ENCODE results near the gene CXXC5.

The CXXC5 gene

DNA sequence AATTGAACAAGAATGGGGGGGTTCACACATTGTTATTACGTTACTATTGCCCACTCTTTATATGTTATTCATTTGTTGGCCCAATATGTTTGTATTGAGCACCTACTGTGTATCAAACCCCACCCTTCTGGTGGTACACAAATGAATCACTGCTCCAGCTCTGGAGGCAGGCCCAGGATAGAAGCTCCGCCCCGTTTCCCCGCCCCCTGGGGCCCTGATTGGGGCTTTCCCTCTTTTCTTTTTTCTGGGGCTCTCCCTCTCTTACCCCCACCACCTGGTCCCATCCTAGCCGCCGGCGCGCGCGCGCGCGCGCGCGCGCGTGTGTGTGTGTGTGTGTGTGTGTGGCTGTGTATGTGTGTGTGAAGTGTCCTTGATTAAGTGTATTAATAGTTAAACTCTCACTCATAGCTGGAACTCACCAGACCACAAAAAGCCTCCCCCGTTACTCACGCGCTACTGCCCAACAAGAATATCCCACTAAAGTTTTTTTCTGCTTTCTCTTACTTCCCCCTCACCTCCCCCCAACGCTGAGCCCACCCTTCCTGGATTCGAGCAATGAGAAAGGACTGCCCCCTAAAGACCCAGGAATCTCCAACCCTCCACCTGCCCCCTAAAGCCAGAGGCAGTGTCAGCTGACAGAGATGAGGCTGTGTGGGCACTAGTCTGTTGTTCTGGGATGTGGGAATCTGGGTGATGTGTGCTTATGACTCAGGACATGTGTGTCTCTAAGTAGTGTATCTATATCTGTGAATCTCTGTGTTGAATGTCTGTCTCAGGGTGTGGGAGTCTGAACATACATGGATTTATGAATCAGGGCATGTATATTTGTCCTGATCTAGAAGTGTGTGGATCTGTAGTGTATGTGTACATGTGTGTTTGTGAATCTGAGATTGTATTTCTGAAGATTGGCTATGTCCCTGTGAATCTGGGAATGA, 4.0 kb downstream of the CXXC5 start:
- DNase-seq: peak; percentile 72

DNA sequence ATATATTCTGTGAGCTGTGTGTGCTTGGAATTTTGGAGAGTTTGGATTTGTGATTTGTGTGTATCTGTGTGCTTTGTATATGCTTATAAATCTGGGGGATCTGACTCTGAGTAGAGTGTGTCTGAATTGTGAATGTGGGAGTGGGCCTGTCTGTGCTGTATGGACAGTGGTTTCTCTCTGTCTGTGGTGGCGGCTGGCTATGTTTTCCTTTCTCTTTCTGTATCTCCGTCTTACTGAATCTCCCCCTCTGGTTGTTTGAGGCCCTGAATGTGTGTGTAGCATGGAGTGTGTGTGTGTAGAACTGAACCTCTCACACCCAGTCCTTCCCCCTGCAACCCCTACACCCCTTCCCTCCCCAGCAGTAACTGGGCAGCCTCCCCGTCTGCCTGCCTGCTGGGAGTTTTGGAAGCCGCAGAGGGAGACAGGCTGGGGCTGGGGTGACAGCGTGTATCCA, 4.7 kb downstream of the CXXC5 start:
- no peak for DNase-seq

DNA sequence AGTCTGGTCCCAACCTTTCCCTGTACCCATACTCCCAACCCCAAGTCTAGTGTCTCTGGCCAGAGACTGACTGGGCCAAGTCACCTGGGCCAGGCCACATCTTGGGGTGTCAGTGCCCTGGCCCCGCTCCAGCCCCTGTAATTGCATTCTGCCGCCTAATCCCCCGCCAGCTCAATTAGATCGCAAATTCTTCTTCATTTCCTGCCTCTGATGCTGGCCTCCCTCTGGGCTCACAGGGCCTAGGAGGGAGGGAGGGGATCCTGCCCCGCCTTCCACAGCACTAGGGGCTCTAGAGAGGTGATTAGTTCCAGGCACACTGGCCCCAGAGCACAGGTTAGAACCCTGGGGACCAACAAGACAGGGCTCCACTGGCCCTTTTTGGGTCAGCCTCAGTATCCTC, 5.5 kb downstream of the CXXC5 start:
- DNase-seq: no peak

DNA sequence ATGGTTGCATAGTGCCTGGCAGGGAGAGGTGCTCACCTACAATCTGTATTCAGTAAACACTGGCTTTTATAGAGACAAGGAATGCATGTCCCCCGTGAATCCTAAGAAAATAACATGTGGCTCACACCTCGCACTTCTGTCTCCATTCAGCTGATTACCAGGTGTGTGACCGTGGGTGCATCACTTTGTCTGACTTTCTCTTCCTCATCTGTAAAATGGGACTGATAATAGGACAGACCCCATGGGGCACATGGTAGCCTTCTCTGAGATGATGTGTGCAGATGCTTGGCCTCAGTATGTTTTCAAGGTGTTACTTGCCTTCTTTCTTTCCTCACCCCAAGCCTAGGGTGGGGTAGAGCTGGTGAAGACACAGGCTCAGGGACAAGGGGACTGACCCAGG, 6.3 kb downstream of the CXXC5 start:
- DNase-seq: no peak

DNA sequence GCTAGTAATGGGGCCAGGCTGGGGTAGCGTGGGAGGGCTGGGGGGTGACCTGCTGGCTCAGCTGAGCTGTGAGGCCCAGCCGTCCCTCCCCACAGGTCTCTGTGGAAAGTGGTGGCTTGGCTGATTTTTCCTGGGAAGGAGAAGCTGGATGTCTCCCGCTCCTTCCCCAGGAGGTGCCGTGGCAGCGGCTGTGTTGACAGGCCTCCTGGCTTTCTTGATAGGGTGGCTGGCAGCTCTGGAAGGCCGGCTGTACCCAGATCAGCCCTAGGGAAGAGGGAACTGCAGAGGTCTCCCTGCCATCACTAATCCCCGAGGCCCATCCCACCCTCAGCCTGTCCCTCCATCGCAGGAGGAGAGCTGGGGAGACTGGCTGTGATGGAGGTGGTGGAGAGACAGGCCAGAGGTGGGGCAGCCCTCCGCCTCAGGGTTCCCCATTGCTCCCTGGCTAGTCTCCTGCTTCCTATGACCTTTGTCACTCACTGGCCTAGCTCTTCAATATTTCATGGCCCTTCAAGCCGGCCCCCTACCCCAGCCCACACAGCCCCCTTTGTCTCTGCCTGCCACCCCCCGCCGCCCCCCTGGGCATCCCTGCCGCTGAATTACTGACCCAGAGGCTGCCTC, 6.8 kb downstream of the CXXC5 start:
- DNase-seq: peak; percentile 72

DNA sequence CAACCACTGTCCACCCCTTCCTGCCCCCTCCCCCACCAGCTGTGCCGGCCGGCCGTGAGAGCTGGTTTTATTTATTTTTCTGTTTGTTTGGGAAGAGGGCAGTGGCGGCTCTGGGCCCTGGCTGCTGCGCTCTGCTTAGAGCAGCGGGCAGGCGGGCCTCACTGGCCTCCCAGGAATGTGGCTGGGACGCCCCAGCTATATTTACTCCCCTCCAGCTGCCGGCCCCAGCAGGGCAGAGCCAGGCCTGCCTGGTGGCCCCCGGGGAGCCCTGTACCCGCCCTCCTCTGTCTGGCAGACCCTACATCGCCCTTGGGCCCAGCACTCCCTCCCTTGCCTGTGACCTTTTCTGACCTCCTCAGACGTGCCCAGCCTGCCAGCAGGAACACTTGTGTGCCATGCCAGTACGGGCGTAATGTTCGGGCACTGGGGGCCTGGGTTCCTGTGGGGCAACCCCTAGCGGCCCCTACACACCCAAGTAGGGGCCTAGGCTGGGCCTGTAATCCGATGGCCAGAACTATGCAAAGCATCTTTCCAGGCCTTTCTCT, 7.7 kb downstream of the CXXC5 start:
- peak; percentile 75 for DNase-seq

DNA sequence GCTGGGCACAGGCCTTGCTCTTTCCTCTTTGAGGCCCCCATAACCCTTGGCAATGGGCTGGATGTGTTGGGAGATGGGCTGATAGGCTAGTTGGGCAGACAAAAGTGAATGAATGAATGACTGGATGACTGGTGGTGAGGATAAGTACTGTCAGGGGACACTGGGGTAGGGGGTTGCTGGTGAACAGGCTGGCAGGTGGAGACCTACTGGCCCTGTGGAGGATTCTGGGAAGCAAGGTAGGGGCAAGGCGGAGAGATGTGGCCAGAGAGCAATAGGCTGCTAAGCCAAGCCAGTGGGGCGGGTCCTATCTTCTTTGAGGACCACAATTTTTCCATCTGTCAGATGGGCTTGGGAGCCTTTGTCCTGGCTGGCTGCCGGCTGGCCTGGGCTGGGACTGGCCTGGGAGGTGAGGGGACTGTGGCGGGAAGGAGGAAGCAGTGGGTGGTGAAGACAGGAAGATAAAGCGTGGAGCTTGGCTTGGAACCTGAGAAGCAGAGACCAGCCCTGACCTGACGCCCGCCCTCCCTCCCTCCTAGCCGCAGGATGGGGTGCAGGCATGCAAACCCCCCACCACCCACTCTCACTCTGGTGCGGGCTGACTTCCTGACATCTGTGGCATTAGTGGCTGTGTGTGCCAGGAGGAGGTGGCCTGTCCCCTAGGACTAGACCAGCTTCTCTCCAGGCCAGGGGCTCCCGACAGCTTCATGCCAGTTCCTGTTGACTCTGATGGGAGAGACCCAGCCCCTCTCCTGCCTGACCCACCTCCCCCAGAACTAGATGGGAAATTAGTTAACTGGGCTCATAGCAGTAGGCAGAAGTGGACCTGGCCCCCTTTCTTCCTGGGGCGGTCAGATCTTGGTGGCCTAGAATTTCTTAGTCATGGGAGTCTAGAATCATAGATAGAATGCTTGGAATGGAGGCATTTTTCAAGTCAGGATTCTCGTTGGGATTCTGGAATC, 9.5 kb downstream of the CXXC5 start:
- no peak for DNase-seq

DNA sequence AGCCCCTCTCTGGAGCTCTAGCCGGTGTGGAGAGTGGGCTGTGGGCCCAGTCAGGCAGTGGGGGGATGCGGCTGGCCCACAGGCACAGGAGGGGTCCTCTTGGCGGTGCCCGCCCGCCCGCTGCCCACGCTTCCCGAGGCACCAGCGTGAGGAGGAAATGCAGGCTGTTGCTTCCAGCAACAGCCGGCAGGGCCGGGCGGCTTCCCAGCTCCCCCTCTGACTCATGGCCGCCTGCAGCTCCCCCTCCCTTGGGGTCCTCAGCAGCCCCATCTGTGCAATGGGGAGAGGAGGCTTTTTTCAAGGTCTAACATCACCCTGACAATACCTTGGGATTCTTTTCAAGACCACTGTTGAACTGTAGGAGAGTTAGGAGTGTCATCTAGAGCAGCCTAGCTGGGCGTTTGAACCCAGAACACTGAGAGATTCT, 10.4 kb downstream of the CXXC5 start:
- DNase-seq: no peak

DNA sequence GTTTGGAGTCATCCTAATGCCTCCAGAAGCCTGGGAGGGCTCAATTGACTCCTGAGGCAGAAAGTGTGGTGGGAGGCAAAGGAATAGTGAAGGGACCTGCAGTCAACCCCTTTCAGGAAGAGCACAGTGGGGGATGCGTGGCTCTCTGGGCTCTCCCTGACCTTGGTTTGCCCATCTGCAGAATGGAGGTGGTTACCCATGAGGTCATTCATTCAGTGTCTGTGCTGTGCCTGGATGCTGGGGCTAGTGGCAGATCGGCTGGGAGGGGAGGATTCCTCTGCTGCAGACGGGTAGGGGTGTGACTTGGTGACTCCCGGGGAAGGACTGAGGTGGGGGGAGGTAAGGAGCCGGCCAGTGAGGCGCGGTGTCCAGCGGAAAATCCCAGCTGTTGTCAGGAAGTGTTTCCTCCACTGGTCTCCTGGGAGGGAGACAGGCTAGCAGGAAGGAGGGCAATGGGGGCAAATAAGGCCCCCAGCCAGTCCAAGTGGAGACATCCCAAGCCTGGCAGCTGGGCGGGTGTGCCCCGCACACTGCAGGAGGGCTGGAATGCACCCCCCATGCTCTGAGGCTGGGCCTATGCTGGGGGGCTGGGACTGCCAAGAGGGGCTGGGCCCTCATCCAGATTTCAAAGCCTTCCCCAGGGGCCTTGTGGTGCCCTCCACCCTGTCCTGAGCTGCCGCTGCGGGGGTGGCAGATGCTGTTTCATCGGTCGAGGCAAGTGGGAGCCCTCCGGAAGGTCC, 10.9 kb downstream of the CXXC5 start:
- DNase-seq: peak; percentile 54

DNA sequence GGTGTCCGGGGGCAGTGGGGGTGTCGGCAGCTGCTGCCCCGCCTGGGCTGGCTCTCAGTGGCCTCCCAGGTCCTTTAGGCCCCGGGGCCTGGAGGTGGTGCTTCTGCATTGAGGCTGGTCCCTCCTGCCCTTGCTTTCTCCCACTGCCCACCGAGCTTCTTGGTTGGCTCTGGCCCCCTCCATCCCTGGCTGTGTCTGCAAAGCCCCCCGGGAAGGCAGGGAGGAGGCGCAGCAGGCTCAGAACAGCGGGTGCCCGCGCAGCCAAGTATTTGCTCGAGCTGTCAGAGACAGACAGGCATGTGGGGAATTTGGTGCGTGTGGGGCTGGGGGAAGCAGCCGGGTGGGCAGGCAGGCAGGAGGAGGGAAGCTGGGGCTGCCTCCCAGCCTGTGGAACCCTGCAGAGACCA, 11.5 kb downstream of the CXXC5 start:
- DNase-seq: no peak

DNA sequence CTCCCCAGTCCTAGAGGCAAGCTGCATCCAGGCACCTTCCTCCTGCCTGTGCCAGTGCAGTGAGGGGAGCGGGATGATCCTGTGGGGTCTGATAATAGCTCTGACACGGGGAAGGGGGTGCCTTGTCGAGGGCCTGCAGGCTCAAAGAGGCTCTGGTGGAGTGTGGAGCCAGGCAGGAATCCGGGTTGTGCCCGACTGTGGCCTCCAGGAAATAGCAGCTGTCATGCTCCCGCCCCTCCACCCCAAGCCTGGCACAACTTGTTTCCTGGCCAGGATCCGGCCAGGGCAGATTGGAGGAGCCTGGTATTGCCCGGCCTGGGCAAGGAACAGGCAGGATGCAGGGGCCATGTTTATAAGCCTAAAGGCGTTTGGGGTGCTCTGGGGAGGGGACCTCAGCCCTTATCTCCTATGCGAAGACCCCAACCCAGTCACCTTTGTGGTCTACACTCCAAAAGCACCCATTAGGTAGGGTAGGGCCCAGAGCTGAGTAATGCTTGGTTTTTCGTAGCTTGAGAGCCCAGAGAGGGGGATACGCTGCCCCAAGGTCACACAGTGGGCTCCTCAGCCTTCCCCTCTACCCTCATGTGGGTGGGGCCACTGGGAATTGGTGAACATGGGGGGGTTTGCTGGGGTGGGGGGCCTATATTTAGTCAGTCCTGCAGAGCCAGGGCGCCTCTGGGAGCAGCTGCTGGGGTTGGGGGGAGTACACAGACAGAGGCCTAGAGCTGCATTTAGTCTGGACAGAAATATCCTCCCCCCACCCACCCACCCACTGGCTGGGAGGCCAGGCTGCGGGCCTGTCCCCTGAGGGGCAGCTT, 12.2 kb downstream of the CXXC5 start:
- peak; percentile 87 for DNase-seq

DNA sequence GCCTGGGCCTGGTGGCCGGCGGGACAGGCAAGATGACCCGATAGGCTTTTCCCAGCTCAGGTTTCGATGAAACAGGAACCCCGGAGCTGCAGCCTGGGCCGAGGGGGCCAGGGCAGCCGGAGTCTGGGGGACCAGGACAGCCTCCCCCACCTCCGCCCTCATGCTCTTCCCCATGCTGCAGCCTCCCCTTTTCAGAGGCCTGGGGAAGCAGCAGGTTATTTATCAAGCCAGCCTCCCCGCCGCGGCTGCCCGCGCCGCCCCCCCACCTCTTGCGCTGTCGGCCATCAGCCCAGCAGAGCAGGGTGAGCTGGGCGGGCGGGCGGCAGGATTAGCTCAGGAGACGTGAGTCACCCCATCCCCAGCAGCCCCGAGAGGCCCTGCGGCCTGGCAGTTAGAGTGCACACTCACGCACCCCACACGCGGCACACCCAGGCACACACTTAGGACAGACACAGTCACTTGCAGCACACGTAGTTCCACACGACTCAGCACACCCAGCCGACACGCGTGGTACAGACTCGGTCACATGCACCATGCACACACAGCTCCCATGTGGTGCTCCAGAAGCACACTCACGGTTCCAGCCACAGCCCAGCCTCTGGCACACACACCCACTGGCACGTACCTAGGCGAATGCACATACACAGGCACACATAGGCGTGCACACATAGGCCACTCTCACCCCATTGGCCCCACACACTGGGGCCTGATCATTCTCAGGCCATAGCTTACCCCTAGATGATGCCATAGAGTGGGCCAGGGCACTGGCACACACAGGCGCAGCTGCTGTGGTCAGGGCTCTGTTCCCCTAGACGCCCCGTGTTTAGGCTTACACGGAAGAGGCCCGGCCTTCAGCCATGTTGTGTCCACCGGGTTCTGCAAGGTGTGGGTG, 13.0 kb downstream of the CXXC5 start:
- DNase-seq: no peak

DNA sequence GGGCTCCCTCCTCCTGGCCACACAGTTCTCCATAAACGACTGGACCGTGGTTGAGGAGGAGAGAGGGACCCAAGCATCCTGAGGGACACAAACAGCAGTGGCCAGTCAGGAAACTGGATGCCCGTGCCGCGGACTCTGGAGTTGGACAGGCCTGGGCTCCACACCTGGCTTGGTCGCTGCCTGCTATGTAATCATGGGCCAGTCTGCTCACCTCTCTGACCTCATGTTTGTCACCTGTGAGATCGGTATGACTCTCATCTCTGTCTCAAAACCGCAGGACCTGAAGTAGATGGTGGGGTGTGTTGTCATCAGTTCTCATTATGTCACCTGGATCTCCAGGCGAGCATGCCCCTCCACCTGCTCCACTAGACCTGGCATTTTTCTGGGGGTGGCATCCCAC, 14.5 kb downstream of the CXXC5 start:
- peak; percentile 61 for DNase-seq

DNA sequence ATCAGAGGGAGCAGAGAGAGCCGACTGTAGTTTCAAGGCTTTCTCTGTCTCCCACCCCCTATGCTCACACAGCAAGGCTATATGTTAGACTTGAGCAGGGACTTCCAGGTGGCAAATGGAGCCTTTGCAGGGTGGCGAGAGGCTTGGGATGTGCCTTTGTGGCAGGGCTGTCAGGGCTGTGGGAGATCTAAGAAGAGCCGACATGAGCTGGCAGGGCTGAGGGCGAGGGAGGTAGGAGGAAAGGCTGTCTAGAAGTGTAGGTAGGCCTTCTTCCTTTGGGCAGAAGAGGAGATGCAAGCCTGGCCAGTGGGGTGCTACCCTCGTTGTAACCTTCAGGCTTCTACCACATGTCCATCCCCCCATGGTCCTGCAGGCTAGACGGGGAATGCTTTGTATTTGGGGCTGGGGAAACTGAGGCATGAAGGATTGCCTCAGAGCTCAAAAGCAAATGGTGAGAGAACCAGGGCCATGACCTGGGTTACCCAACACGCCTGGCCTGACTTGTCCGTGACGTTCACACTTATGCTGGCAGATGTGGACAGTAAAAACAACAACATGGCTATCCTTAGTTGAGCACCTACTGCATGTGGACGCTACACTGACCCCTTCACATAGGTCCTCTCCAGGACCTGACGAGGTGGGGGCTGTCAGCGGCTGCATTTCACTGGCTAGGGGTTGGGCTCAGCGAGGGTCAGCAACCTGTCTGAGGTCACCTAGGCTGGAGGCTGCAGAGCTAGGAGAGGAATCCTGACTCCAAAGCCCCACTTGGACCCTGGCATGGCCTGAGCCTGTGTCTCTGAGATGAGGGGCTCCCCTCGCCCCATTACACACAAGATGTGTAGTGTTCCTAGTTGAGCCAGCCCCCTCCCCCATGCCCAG, 15.3 kb downstream of the CXXC5 start:
- no peak for DNase-seq

DNA sequence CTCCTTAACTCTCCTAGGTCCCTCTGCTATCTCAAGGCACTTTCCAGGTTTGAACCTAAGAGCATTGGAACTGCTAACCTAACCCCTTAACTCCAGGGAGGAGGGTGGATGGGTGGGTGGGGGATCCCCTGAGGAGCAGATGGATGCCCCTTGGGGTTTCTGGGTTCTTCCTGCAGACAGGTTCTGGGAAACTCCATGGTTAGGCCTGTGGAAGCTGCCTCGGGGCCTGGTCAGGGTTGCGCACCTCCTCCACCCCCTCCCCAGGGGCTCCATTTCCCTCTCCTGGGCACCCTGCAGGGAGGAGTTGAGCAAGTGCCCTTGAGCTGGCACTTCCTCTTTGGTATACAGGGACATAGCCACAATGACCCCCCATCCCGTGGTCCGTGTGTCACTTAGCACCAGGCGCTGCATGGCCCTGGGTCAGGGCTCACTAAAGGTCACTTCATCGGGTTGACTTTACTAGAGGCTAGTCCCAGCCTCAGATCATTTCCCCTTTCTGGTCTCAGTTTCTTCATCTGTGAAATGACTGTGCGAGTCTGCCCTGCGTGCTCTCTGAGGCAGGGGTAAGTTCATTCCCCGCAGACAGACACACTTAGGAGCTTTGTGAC, 16.0 kb downstream of the CXXC5 start:
- DNase-seq: no peak

DNA sequence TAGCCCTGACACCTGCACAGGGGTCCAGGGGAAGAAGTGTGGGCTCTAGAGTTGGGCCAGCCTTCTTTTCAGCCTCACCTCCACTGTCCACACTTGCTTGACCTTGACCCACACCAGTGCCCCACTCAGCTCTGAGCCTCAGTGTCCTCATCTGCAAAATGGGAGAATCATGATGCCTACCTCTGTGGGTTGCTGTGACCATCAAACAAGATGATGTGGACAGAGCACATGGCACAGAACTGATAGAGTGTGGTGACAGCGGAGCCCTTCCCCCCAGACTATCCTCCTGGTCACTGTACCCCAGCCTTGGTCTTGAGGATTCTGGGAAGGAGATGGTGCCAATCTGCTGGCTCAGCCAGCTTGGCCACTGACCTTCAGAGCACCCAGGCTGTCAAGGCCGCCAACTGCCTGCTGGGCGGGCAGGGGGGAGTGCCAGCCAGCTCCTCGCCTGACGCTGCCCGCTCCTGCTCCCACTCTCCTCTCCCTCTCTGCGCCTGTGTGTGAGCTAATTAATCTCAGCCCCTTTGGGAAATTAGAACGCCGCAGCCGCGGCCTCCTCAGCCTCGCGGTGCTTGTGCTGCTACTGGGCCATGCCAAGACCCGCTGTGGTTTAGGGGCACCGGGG, 16.7 kb downstream of the CXXC5 start:
- no peak for DNase-seq

DNA sequence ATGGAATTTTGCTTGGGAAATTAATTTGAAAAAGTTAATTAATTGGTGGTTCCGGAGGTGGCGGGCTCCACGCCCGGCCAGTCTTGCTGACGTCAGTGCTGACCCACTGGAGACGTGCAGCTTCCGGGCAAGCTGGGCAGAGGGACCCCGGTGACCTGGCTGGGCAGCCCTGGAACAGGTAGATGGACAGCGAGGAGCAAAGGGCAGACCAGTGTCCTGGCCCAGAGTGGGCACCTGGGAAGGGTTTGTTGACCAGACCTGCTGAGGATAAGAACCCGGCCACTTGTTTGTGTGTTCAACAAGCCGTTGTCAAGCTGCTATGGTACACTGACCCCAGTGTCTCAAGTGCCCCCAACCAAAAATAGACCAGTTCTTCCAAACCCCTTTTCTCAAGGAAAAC, 17.5 kb downstream of the CXXC5 start:
- no peak for DNase-seq

DNA sequence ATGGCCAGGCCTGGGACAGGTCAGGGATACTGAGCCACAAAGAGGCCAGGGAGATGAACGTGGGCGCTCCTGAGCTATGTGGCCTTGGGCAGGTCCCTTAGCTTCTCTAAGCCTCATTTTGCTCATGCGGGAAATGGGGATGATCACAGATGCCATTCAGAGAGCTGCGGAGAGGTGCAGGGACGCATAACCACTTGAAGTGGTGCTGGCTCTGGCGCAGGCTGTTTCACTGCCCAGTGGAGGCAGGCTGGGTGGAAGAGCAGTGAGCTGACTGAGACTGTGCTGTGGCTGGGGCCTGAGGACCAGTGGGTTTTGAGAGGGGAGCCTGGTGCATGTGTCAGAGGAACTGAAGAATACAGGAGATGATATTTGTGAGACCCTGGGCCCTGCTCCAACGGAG, 18.4 kb downstream of the CXXC5 start:
- peak; percentile 34 for DNase-seq
